ENCODE data around the gene THAP6.
"Not testable (repeated sequence)": the region's sequence is repeated elsewhere in the genome, so short reads cannot be mapped to it uniquely, and the experiment has no call there.

Gene THAP6

DNA sequence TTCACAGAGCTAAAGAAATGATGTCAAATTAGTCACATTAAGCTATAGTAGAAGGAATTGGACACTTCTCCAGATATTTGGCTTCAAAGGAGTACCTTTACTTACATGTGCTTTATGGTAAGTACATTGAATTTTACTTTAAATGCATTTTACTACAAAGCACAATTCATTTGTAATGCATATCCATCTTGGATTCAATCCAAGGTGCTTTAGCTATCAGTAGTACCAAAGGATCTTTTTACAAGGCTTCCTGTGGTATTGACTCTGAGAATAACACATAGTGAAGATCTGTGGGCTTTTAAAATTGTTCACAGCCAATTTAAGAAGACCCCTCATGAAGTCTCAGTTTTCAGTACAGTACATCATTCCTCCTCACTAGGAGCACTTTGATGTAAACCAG is 13.2 kb downstream of the THAP6 start:
- DNase-seq, result no peak

DNA sequence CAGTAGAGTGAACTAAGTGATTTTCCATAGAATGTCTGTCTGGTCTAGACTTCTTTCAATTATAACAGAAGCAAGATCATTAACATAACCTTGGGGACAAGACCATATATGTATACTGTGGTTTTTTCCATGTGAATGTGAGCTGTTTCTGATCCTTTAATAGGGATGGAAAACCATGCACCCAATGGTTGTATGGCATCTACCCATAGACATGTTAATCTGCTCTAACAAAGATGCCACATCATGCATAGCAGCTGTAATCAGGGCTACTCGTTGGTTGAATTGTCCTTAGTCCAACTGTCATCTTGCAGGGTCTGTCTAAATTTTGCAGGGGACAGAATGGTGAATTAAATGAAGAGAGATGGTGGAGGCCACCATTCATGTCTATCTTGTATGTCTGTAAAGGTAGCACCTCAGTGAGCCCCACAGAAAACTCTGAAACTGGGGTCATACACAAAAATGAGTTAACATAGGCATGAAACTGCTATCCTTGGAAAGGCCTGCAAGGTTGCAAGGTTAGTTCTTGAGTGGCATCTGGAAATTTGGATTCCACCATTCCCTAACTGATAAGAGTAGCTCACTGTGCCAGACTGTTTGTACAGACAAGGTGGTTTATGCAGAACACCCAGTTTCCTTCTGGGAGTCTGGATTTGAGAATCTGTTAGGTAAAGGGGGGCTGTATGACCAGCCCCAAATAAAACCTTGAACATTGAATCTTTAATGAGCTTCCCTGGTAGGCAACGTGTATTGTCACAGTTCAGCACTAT is 16.5 kb downstream of the THAP6 start:
- DNase-seq, result no peak

DNA sequence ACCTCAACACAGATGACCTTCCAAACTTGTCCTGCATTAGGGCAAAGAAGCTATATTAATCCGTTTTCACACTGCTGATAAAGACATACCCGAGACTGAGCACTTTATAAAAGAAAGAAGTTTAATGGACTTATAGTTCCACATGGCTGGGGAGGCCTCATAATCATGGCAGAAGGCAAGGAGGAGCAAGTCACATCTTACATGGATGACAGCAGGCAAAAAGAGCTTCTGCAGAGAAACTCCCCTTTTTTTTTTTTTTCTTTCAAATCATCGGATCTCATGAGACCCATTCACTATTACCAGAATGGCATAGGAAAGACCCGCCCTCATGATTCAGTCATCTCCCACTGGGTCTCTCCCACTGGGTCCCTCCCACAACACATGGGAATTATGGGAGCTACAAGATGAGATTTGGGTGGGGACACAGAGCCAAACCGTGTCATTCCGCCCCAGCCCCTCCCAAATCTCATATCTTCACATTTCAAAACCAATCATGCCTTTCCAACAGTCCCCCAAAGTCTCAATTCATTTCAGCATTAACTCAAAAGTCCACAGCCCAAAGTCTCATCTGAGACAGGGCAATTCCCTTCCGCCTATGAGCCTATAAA is 17.4 kb downstream of the THAP6 start:
- not testable (repeated sequence) for DNase-seq

DNA sequence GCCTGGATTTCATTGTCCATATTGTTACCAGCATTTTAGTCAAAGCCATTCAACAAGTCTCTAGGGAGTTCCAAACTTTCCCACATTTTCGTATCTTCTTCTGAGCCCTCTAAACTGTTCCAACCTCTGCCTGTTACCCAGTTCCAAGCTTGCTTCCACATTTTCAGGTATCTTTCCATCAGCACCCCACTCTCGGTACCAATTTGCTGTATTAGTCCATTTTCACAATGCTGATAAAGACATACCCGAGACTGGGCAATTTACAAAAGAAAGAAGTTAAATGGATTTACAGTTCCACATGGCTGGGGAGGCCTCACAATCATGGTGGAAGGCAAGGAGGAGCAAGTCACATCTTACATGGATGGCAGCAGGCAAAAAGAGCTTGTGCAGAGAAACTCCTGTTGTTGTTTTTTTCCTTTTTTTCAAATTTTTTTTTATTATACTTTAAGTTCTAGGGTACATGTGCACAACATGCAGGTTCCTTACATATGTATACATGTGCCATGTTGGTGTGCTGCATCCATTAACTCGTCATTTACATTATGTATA is 19.1 kb downstream of the THAP6 start:
- not testable (repeated sequence) for DNase-seq

DNA sequence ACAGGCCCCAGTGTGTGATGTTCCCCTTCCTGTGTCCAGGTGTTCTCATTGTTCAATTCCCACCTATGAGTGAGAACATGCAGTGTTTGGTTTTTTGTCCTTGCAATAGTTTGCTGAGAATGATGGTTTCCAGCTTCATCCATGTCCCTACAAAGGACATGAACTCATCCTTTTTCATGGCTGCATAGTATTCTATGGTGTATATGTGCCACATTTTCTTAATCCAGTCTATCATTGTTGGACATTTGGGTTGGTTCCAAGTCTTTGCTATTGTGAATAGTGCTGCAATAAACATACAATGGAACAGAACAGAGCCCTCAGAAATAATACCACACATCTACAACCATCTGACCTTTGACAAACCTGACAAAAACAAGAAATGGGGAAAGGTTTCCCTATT is 19.7 kb downstream of the THAP6 start:
- DNase-seq, result not testable (repeated sequence)

DNA sequence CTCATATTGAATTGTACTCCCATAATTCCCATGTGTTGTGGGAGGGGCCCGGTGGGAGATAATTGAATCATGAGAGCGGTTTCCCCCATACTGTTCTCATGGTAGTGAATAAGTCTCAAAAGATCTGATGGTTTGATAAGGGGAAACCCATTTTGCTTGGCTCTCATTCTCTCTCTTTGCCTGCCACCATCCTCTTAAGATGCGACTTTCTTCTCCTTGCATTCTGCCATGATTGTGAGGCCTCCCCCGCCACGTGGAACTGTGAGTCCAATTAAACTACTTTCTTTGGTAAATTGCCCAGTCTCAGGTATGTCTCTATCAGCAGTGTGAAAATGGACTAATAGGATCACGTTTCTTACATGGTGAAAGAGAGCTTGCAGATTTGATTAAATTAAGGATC is 23.0 kb downstream of the THAP6 start:
- DNase-seq, result not testable (repeated sequence)

DNA sequence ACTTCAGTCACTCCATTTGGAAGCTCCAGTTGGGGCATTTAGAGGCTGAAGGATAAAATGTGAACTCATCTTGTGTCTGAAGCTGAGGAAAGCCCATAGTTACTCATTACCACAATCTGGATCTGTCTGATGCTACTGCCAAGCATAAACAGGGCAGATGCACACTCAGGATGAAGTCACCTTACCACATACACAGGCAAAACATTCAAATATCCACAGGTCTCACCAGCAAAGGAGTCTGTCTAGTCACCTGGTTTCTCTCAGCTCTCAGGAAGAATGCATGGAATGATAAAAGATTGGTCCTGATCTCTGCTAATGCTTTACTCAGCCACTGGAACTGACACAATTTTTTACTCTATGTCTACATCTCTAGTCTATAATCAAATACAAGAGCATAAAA is 28.6 kb downstream of the THAP6 start:
- peak; percentile 13 for DNase-seq

DNA sequence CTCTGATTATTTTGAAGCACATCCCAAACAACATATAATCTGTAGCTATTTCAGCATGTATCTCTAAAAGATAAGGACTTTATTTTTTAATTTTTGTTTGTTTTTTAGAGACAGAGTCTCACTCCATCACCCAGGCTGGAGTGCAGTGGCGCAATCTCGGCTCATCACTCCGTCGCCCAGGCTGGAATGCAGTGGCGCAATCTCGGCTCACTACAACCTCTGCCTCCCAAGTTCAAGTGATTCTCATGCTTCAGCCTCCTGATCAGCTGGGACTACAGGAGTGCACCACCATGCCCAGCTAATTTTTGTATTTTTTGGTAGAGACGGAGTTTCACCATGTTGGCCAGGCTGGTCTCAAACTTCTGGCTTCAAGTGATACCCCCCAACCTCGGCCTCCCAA is 29.9 kb downstream of the THAP6 start:
- DNase-seq, result not testable (repeated sequence)

DNA sequence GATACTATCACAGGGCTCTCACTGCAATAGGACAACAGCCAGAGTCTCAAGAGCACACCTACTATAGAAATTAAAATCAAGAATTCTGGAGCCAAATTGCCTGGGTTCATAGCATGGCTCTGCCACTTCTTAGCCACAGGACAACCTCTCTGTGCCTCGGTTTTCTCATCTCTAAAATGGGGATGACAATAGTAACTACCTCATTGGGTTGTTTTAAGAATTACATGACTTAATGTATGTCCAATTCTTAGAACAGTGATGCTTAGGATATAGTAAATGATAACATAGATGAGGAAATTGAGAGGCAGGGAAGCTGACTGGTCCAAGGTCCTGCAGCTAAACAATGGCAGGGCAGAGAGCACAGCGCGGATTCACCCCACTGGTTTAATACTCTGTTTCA is 30.6 kb downstream of the THAP6 start:
- DNase-seq, result no peak

DNA sequence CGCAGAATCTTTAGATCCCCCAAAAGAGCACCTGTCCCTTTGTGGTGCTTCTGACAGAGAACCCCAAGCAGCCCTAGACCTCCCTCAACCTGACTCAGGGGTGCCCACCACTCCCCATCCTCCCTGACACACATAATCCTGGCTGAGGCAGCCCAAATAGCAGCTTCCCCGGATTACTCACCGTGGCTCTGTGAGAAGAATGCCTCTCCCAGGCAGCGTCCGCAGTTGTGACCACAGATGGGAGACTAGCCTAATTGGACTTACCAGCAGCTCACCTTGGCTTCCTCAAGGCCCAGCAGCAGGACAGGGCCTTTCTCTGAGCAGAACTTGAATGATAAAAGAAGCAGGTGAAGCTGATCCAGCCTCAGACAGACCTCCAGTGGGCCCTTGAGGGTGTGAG is 31.3 kb downstream of the THAP6 start:
- no peak for DNase-seq

DNA sequence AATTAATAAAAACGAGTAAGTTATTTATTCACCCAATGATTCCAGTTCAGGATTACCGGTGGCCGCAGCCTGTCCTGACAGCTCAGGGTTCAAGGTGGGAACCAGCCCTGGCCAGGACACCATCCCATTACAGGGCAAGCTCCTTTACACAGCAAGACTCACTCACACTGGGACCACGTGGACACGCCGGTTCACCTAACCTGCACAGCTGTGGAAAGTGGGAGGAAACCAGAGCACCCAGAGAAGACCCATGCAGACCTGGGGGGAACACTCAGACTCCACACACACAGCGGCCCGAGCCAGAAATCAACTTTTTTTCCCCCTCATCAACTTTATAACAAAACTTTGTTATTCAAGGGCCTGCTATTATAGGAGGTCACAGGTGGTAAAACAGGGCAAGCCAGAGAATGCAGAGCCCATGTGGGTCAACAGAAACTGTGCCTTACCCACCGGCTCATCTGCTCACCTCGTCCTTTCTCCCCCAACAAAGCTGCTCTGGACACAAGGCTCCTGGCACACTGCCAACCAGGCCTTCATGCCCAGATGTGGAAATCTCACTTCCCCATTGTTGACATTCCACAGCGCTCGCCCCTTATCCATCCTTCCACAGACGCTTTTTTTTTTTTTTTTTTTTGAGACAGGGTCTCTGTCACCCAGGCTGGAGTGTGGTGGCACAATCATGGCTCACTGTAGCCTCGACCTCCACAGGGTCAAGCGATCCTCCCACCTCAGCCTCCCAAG is 33.5 kb downstream of the THAP6 start:
- no peak for DNase-seq

DNA sequence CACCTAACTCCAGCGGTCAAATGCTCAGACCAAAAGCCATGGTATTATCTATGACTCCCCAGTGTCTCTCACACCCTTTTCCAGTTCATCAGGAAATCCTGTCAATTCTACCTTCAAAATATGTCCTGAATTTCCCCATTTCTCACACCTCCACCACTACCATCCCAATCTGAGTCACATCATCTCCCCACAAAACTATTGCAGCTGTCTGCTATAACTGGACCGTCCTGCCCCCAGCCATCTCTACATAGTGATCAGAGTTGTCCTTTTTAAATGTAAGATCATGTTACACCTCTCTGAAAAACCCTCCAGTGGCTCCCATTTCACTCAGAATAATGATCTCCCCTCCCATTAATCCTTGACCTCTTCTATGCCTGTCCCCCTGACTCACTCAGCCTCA is 34.7 kb downstream of the THAP6 start:
- peak; percentile 34 for DNase-seq

DNA sequence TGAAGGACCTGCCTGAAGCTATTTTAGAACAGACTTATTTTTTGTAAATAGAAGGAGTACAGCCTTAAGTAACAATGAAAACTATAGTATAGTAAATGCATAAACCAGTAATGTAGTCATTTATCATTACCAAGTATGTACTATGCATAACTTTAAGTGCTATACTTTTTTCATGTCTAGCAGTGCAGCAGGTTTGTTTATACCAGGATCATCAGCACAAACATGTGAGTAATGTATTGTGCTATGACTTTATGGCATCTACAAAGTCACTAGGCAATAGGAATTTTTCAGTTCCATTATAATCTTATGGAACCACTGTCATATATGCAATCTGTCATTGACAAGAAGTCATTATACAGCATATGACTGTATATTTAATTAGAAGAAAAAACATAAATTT is 38.2 kb downstream of the THAP6 start:
- DNase-seq, result no peak

DNA sequence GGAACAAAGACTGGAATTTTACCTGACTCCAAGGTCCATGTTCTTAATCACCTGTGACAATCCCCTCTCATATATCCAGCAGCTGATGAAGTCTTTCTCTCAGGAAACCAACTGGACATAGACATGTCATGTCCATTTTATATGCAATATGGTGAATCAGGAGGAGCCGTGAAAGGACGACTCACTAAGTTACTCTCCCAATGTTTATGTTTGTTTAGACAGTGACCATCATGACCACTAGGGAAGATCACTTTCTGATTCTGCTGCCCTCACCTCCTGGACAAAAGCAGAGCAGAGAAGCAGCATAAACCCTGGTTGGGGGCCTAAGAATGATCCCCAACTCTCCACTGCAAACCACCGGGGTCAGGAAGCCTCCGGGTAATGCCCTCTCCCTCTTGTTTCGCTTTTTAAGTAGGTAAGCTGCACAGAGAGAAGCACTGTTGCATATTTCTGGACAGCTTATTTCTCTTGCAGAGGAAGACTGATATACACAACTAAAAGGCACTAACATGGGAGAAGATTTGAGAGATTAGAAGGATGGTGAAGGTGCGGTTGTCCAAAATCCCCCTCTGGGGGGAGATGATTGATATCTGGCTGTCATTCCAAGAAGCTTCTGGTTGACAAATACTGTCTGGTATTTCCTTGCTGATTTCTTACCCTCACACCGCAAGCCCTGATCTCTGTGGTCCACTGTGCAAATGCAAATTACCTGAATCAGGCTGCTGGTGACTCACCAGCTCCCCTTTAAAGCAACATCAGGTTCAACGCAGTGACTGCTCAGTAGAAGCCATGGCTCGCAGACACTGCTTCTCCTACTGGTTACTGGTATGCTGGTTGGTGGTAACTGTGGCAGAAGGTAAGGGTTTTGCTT is 41.3 kb downstream of the THAP6 start, which contains the start of gene ODAPH:
Gene ODAPH (plus strand): TSS at position 773 of the 871 bp plus-strand sequence. CDS start 17 bp downstream, at position 790.
- DNase-seq, result peak; percentile 79

DNA sequence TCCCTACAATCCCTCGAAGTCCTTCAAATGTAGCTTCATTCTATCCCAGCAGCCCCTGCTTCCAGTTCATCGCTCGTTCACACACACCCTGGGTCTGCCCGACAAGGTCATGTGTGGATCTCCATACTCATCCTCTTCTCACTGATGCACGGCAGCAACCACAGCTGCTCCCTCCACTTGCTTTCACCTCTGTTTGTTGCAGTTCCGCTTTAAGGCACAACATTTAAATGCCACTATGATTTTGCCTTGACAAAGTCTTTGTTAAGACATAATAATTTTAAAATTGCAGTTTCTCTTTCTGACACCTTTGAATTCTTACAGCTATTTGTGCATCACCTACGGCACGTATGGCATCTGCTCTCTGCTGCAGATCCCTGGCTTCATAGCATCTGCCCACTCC is 43.4 kb downstream of the THAP6 start:
- no peak for DNase-seq

DNA sequence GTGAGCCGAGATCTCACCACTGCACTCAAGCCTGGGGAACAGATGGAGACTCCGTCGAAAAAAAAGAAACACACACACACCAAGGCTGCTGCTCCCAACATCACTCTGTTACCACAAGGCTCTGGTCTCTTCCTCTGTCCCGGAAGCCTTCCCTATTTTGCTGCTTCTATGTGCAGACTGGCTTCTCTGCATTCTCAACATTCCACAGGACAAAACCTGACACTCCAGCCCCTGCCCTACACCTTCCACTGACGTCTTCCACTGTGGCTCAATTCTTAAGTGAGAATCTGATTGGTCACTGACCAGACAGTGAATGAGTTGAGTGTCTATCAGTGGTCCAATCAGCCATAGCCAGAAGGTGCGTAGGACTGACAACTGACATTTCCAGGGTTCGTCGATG is 47.5 kb downstream of the THAP6 start:
- DNase-seq, result no peak

DNA sequence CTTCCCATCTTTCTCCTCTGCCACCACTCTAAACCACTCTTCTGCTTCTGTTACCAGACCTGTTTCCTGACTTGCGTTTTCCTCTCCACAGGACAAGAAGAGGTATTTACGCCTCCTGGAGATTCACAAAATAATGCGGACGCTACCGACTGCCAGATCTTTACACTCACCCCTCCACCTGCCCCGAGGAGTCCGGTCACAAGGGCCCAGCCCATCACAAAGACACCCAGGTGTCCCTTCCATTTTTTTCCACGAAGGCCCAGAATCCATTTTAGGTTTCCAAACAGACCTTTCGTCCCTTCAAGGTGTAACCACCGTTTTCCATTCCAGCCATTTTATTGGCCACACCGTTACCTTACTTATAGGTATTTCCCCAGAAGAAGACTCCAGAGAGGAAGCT is 49.8 kb downstream of the THAP6 start:
- DNase-seq, result no peak

DNA sequence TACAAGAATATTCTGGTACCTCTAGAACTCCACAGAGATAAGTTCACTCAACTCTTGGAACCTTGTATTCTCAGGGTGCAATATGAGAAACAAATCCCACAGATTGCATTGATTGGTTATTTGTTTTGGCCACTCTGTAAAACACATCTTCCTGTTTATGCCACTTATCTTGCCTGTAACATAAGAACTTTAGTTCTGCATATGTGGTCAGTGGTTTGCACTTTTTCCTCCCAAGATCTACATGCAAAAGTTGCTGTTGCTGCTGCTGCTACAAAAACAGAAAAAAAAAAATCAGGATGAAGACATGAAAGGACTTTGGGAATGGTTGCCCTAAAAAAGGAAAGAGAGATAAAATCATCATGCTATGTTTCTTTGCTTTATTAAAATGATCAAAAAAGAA is 51.2 kb downstream of the THAP6 start:
- DNase-seq, result no peak

DNA sequence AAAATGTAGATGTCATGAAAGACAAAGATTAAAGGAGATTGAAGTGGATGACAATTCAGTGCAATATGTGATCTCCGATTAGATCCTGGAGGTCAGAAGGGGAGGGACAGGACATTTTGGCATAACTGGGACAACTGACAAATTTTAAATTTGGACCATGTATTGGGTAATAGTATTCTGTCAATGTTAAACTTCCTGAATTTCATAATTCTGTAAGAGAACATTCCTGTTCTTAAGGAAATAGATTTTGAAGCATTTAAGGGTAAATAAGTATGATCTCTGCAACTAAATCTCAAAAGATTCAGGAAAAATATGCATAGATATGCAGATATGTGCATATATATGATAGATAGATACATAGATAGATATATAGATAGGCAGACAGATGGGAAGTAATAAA is 52.6 kb downstream of the THAP6 start:
- DNase-seq, result no peak

DNA sequence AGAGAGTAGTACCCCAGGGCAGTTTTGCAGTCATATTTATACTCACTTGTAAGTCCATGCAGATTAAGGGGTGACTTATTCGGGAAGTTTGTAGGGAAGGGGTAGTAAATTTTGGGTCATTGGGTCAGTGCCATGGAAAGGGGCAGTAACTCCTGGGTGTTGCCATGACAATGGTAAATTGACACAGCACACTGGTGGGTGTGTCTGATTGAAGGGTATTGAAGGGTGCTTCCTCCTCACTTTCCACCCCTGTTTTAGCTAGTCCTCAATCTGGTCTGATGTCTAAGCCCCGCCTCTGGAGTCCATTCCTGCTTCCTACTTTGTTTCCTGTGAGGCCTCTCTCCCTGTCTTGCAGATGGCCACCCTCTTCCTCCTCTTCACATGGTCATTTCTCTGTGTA is 53.5 kb downstream of the THAP6 start:
- DNase-seq, result no peak

All from activated CD4-positive, alpha-beta T cell treated with anti-CD3 and anti-CD28 coated beads, Interleukin-10, Interleukin-2, amounts not matched to agents 100 ng/mL and 50 ng/mL, durations not matched to agents 16 hours and 8 hours (primary cell).